ENCODE results near the gene QARS1. TPM values are rescaled to one million over a fixed set of nuclear protein-coding genes. Genes with fewer than 3 reads are reported as not detected.

The QARS1 gene
- total and polyA plus RNA-seq, 2 of the 13 experiments (the other 11 are each of a cell fraction or from before 2014, with no cell fraction given), result 307 to 327 TPM

- TF ChIP-seq CREB3 (CRISPR knock-in tag; IDR thresholded peaks at IDR 0.05) (no peak), LRRFIP1 (CRISPR knock-in tag; conservative IDR thresholded peaks at IDR 0.05) (no peak; the same call in 1 of the 2 replicates), HOXA3 (CRISPR knock-in tag; IDR thresholded peaks at IDR 0.05) (no peak; the same call in 1 of the 2 replicates), CREB1 (IDR thresholded peaks at IDR 0.05) (peak; percentile 28; the same call in 1 of the 2 replicates), CREB1 (CRISPR knock-in tag; IDR thresholded peaks at IDR 0.05) (no peak), ZNF597 (CRISPR knock-in tag; IDR thresholded peaks at IDR 0.05) (0 out of 2 replicates have a peak, but pooled peaks have one; percentile 61), ZNF780A (CRISPR knock-in tag; IDR thresholded peaks at IDR 0.05) (no peak), ZNF446 (CRISPR knock-in tag; IDR thresholded peaks at IDR 0.05) (peak; percentile 82; the same call in 1 of the 2 replicates), ZBTB7A (CRISPR knock-in tag; IDR thresholded peaks at IDR 0.05) (0 out of 2 replicates have a peak, but pooled peaks have one; percentile 22), ZNF503 (CRISPR knock-in tag; IDR thresholded peaks at IDR 0.05) (0 out of 2 replicates have a peak, but pooled peaks have one; percentile 13), YEATS4 (CRISPR knock-in tag; IDR thresholded peaks at IDR 0.05; ENCODE audit: borderline replicate concordance) (no peak; the same call in none of the 2 replicates), HOXA9 (CRISPR knock-in tag; IDR thresholded peaks at IDR 0.05; ENCODE audit: borderline replicate concordance) (no peak; the same call in 1 of the 2 replicates), FOXK1 (CRISPR knock-in tag; IDR thresholded peaks at IDR 0.05; ENCODE audit: borderline replicate concordance, low read depth) (peak; percentile 94; the same call in 1 of the 2 replicates), NFYB (CRISPR knock-in tag; IDR thresholded peaks at IDR 0.05) (peak; percentile 95), TRIM24 (CRISPR knock-in tag; IDR thresholded peaks at IDR 0.05) (no peak), HMGXB3 (CRISPR knock-in tag; IDR thresholded peaks at IDR 0.05; ENCODE audit: borderline replicate concordance) (peak; percentile 17; the same call in 1 of the 2 replicates)
These were observed 10.4 kb downstream of the QARS1 start, which contains the start of gene QRICH1 (continued) for GRCh38 chr3:49093853-49094767.
